Astrocyte (in vitro differentiated cells and primary cell): ENCODE measurements around the gene SPINK4. TPM values are rescaled to one million over a fixed set of nuclear protein-coding genes. Genes with fewer than 3 reads are reported as not detected.

Source experiments
- DNase-seq: peaks from one replicate; pipeline ENCODE4 v3.0.0-alpha.2; 2010; ENCODE audit warnings: low read depth
- FAIRE-seq: peaks from 2 replicates; lab custom pipeline; 2011; peaks lifted over from hg19 to GRCh38; lab: Jason Lieb, UNC
- H2AFZ ChIP-seq: 2 replicates; pipeline ENCODE4 v1.6.0; 2012; ENCODE audit warnings: low read depth, low read length, inconsistent platforms
- H3K27ac ChIP-seq: 2 replicates; pipeline ENCODE4 v1.5.1; 2011; ENCODE audit warnings: low read depth, low read length, inconsistent platforms
- H3K27me3 ChIP-seq: 2 replicates; pipeline ENCODE4 v1.6.0; 2011; ENCODE audit warnings: low read length, inconsistent platforms; ENCODE audit not compliant: insufficient read depth
- H3K36me3 ChIP-seq: 2 replicates; pipeline ENCODE4 v1.5.1; 2011; ENCODE audit warnings: low read length, inconsistent platforms; ENCODE audit not compliant: insufficient read depth
- H3K4me1 ChIP-seq: 2 replicates; pipeline ENCODE4 v1.5.1; 2011; ENCODE audit warnings: low read length, inconsistent platforms; ENCODE audit not compliant: insufficient read depth
- H3K4me2 ChIP-seq: 2 replicates; pipeline ENCODE4 v1.6.0; 2012; ENCODE audit warnings: low read length, inconsistent platforms
- H3K4me3 ChIP-seq: 2 replicates; pipeline ENCODE4 v1.5.1; 2011; ENCODE audit warnings: low read depth, mild to moderate bottlenecking, low read length, inconsistent platforms; ENCODE audit not compliant: insufficient read depth
- H3K79me2 ChIP-seq: 2 replicates; pipeline ENCODE4 v1.6.0; 2012; ENCODE audit warnings: mild to moderate bottlenecking, low read length, inconsistent platforms; ENCODE audit not compliant: insufficient read depth
- H3K9ac ChIP-seq: 2 replicates; pipeline ENCODE4 v1.6.0; 2012; ENCODE audit warnings: mild to moderate bottlenecking, low read length, inconsistent platforms
- H3K9me3 ChIP-seq: 2 replicates; pipeline ENCODE4 v1.5.1; 2012; ENCODE audit warnings: low read depth, mild to moderate bottlenecking, low read length, inconsistent platforms; ENCODE audit not compliant: insufficient read depth
- H4K20me1 ChIP-seq: 2 replicates; pipeline ENCODE4 v1.6.0; 2012; ENCODE audit warnings: low read length, inconsistent platforms; ENCODE audit not compliant: insufficient read depth
- H3K27ac Mint-ChIP-seq: one replicate; pipeline ENCODE4 v1.8.0; 2021; ENCODE audit warnings: mild to moderate bottlenecking, mixed read lengths; ENCODE audit not compliant: unreplicated experiment
- H3K27me3 Mint-ChIP-seq: one replicate; pipeline ENCODE4 v1.8.0; 2021; ENCODE audit warnings: low read depth, mixed read lengths; ENCODE audit not compliant: unreplicated experiment
- H3K36me3 Mint-ChIP-seq: one replicate; pipeline ENCODE4 v1.8.0; 2021; ENCODE audit warnings: low read depth, mixed read lengths; ENCODE audit not compliant: unreplicated experiment
- H3K4me1 Mint-ChIP-seq: one replicate; pipeline ENCODE4 v1.8.0; 2021; ENCODE audit warnings: low read depth, mixed read lengths; ENCODE audit not compliant: unreplicated experiment
- H3K4me3 Mint-ChIP-seq: one replicate; pipeline ENCODE4 v1.8.0; 2021; ENCODE audit warnings: mild to moderate bottlenecking, moderate library complexity, mixed read lengths; ENCODE audit not compliant: unreplicated experiment
- H3K9me3 Mint-ChIP-seq: one replicate; pipeline ENCODE4 v1.8.0; 2021; ENCODE audit warnings: mild to moderate bottlenecking, mixed read lengths; ENCODE audit not compliant: unreplicated experiment
- EZH2 ChIP-seq: IDR thresholded peaks from 2 replicates; pipeline ENCODE4 v1.6.1; 2012; ENCODE audit warnings: mild to moderate bottlenecking, low read length, inconsistent platforms; ENCODE audit not compliant: insufficient read depth
- total RNA-seq: library from RNA; stranded (reverse); gene quantifications from 2 replicates; pipeline ENCODE4 v1.2.1, GENCODE V29; 2021
- TF ChIP-seq, protein P1 (sequence below): IDR thresholded peaks from 2 replicates; pipeline ENCODE4 v1.5.1; 2011; ENCODE audit warnings: low read depth, mild to moderate bottlenecking, inconsistent platforms, low read length, moderate library complexity; ENCODE audit not compliant: insufficient read depth

Gene SPINK4
- total RNA-seq, 1 donor from 2014 or later = not detected

GRCh38 chr9:33230756-33231622 lies 9.0 kb upstream of the SPINK4 start:
- Histone ChIP-seq H3K9me3 (no peaks in the 10 kb centered on the region), H3K27ac (no peak overlapping the region), H3K79me2 (no peaks in the 10 kb centered on the region), H3K27me3 (peaks cover 2% of the 10 kb centered on the region), H3K9ac (no peak overlapping the region), H3K4me1 (peaks cover 14% of the 10 kb centered on the region), H2AFZ (no peak overlapping the region), H3K4me3 (no peak overlapping the region), H3K36me3 (no peaks in the 10 kb centered on the region), H4K20me1 (no peaks in the 10 kb centered on the region), H3K4me2 (no peak overlapping the region)
- DNase-seq (no peak), FAIRE-seq (no peak)
- H3K27me3 Mint-ChIP-seq = peaks cover 44% of the 10 kb centered on the region
- H3K4me1 Mint-ChIP-seq = peaks cover 5% of the 10 kb centered on the region
- no peak for TF ChIP-seq EZH2
- TF ChIP-seq, protein P1, sequence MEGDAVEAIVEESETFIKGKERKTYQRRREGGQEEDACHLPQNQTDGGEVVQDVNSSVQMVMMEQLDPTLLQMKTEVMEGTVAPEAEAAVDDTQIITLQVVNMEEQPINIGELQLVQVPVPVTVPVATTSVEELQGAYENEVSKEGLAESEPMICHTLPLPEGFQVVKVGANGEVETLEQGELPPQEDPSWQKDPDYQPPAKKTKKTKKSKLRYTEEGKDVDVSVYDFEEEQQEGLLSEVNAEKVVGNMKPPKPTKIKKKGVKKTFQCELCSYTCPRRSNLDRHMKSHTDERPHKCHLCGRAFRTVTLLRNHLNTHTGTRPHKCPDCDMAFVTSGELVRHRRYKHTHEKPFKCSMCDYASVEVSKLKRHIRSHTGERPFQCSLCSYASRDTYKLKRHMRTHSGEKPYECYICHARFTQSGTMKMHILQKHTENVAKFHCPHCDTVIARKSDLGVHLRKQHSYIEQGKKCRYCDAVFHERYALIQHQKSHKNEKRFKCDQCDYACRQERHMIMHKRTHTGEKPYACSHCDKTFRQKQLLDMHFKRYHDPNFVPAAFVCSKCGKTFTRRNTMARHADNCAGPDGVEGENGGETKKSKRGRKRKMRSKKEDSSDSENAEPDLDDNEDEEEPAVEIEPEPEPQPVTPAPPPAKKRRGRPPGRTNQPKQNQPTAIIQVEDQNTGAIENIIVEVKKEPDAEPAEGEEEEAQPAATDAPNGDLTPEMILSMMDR = no peak
- H3K36me3 Mint-ChIP-seq = no peaks in the 10 kb centered on the region
- H3K27ac Mint-ChIP-seq = peak overlapping the region; percentile 7
- no peak overlapping the region for H3K4me3 Mint-ChIP-seq
- peaks cover 6% of the 10 kb centered on the region for H3K9me3 Mint-ChIP-seq

- H3K79me2 ChIP-seq = no peaks in the 10 kb centered on the region
- H3K4me1 ChIP-seq = peaks cover 14% of the 10 kb centered on the region
- H3K9ac ChIP-seq = no peak overlapping the region
- H3K27ac ChIP-seq = no peak overlapping the region
- H3K36me3 ChIP-seq = no peaks in the 10 kb centered on the region
- H3K9me3 Mint-ChIP-seq = peaks cover 6% of the 10 kb centered on the region
- H3K27me3 Mint-ChIP-seq = peaks cover 50% of the 10 kb centered on the region
- H3K36me3 Mint-ChIP-seq = no peaks in the 10 kb centered on the region
- H4K20me1 ChIP-seq = no peaks in the 10 kb centered on the region
- DNase-seq (no peak), FAIRE-seq (no peak)
- H3K4me1 Mint-ChIP-seq = peaks cover 5% of the 10 kb centered on the region
- peak overlapping the region; percentile 26 for H3K27ac Mint-ChIP-seq
- no peak overlapping the region for H2AFZ ChIP-seq
- H3K4me3 ChIP-seq = no peak overlapping the region
- no peaks in the 10 kb centered on the region for H3K9me3 ChIP-seq
- H3K27me3 ChIP-seq = peaks cover 2% of the 10 kb centered on the region
- H3K4me3 Mint-ChIP-seq = no peak overlapping the region
- no peak overlapping the region for H3K4me2 ChIP-seq
- no peak for TF ChIP-seq EZH2
- TF ChIP-seq, protein P1 = no peak
These were observed 8.4 kb upstream of the SPINK4 start for GRCh38 chr9:33231623-33231942.

- no peak overlapping the region for H2AFZ ChIP-seq
- FAIRE-seq (no peak), DNase-seq (no peak)
- no peaks in the 10 kb centered on the region for H3K9me3 ChIP-seq
- no peak overlapping the region for H3K27ac Mint-ChIP-seq
- H3K36me3 ChIP-seq = no peaks in the 10 kb centered on the region
- no peak overlapping the region for H3K27ac ChIP-seq
- H3K4me1 ChIP-seq = peaks cover 14% of the 10 kb centered on the region
- H3K36me3 Mint-ChIP-seq = no peaks in the 10 kb centered on the region
- H3K27me3 Mint-ChIP-seq = peaks cover 57% of the 10 kb centered on the region
- H3K4me2 ChIP-seq = no peak overlapping the region
- peaks cover 5% of the 10 kb centered on the region for H3K4me1 Mint-ChIP-seq
- H3K79me2 ChIP-seq = no peaks in the 10 kb centered on the region
- TF ChIP-seq, protein P1 = no peak
- TF ChIP-seq EZH2 = no peak
- H3K9ac ChIP-seq = no peak overlapping the region
- H3K27me3 ChIP-seq = peaks cover 4% of the 10 kb centered on the region
- H3K9me3 Mint-ChIP-seq = peaks cover 6% of the 10 kb centered on the region
- no peaks in the 10 kb centered on the region for H4K20me1 ChIP-seq
- H3K4me3 Mint-ChIP-seq = no peak overlapping the region
- no peak overlapping the region for H3K4me3 ChIP-seq
These were observed 7.2 kb upstream of the SPINK4 start for GRCh38 chr9:33232815-33233214.
